AG04449 (cell line): Measurements from ENCODE around the gene RGL2.

Experiments used
- CTCF ChIA-PET: fragments of 350-600 bp; formaldehyde crosslinking; extraction: SDS; loops from one replicate; lab custom pipeline; 2021; ENCODE audit warnings: antibody characterized with exemption; lab: Yijun Ruan, JAX
- POLR2A ChIA-PET: fragments of 400-600, 350-600 bp; formaldehyde crosslinking; extraction: SDS; loops from one replicate; lab custom pipeline; 2020; ENCODE audit warnings: antibody characterized with exemption, inconsistent platforms; lab: Yijun Ruan, JAX
- DNase-seq: peaks from one replicate; pipeline ENCODE4 v3.0.0-alpha.2; 2010; ENCODE audit warnings: low read depth, low spot score
- H3K4me3 ChIP-seq: 2 replicates; pipeline ENCODE4 v1.5.1; 2011; ENCODE audit warnings: low read depth, mild to moderate bottlenecking, control low read depth, low read length
- CTCF ChIP-seq: IDR thresholded peaks from one replicate; pipeline ENCODE4 v1.5.1; 2011; ENCODE audit warnings: mild to moderate bottlenecking, moderate library complexity, low read length, control low read depth, inconsistent platforms; ENCODE audit not compliant: insufficient read depth; ENCODE audit errors: missing control alignments

RGL2 gene

DNA sequence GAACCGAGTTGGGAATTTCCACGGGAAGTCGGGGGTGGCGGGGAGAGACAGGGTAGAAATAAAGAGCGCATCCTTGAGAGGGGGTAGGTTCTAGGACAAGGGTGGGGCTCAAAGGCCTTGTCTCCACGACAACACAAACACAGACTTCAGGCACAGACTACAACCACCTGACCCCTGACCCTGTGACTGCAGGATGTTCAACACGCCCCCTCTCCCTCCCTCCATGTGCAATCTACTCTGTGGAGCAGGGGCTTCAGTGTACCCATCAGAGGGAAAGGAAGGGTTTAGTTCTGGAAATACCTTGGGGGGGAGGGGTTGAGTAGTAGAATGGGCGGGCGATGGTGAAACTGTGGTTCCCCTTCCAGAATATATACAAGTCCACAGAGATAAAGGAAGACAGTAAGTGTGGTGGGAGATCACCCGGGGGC, 15.8 kb upstream of the RGL2 start:
- peak overlapping the region; percentile 96 for H3K4me3 ChIP-seq
- TF ChIP-seq CTCF = no peak
- no peak for DNase-seq
- POLR2A ChIA-PET = no interaction called here
- CTCF ChIA-PET = interaction anchor here (1.0 kb wide), 1 partner anchor 14 kb away, joined by 4 read pairs; no protein-coding TSS in a partner anchor

GRCh38 chr6:33313709-33314514, 15.2 kb upstream of the RGL2 start, which contains the start of gene TAPBP:
Gene TAPBP, minus strand, starts transcription at chr6:33314078. Its CDS starts 37 bp downstream, at chr6:33314041.
- POLR2A ChIA-PET = interaction anchor here (1.0 to 2.5 kb wide), 2 partner anchors 15 to 25 kb away, joined by 5 to 10 read pairs; partner anchors contain the start of genes PFDN6, RGL2 and WDR46
- peak within 1 kb of the TSS; percentile 96 for H3K4me3 ChIP-seq
- DNase-seq = no peak
- no peak for TF ChIP-seq CTCF
- CTCF ChIA-PET = interaction anchor here (3.2 to 4.2 kb wide), 3 partner anchors 12 to 77 kb away, joined by 7 to 37 read pairs (median 19); partner anchors contain the start of gene RGL2

GRCh38 chr6:33313105-33313708, 14.5 kb upstream of the RGL2 start:
- H3K4me3 ChIP-seq = peak overlapping the region; percentile 96
- TF ChIP-seq CTCF = no peak
- ChIA-PET CTCF (interaction anchor here (3.2 to 4.2 kb wide), 3 partner anchors 11 to 77 kb away, joined by 7 to 37 read pairs (median 19); partner anchors contain the start of gene RGL2), POLR2A (interaction anchor here (1.0 to 2.5 kb wide), 2 partner anchors 14 to 24 kb away, joined by 5 to 10 read pairs; partner anchors contain the start of genes PFDN6, RGL2 and WDR46)
- DNase-seq = no peak

DNA sequence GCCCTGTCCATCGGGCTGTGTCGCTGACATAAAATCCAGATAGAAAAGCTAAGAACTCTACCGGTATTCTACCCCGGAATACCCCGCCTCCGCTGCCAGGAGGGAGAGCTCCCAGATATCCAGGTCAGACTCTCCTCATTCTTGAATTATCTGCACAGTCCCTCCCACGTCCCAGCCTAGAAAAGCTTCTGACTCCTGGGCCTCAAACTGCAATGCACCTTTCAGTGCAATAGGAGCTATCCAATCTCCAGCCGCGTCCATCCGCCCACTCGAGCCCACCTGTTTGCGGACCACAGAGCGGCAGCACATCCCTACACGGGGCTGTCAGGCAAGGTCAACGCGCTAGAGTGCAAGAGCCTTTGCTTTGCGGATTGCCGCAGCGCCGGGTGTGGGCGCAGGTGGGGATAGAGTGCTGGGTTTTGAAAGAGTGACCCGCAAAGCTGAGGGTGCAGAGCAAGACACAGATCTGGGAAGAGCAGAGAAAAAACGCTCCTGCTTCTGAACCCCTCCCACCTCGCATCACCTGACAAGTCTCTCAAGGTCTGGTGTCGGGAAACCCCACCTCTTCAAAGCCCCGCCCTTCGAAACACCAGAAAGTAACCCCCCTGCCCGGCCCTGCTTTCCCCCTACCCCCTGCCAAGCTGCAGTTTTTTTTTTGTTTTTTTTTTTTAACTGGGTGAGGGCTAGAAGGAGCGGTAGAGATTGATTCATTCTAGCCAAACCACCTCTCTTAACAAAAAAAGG, 13.8 kb upstream of the RGL2 start:
- CTCF ChIA-PET = interaction anchor here (1.4 to 4.2 kb wide), 4 partner anchors 11 to 78 kb away, joined by 4 to 37 read pairs (median 13); partner anchors contain the start of gene RGL2
- no peak for TF ChIP-seq CTCF
- peak overlapping the region; percentile 96 for H3K4me3 ChIP-seq
- POLR2A ChIA-PET = interaction anchor here (2.0 to 2.5 kb wide), 2 partner anchors 13 to 23 kb away, joined by 10 to 13 read pairs; partner anchors contain the start of genes PFDN6, RGL2 and WDR46
- DNase-seq = no peak

GRCh38 chr6:33306356-33306755, 7.6 kb upstream of the RGL2 start:
- TF ChIP-seq CTCF = no peak
- no peak for DNase-seq
- POLR2A ChIA-PET = no interaction called here
- H3K4me3 ChIP-seq = no peak overlapping the region
- CTCF ChIA-PET = interaction anchor here (1.2 to 1.7 kb wide), 2 partner anchors 9 to 16 kb away, joined by 3 to 5 read pairs; no protein-coding TSS in a partner anchor
